ENCODE results near the gene HEPN1. TPM values are rescaled to one million over a fixed set of nuclear protein-coding genes. Genes with fewer than 3 reads are reported as not detected.

The HEPN1 gene
- not detected in 2 replicates for total RNA-seq (2021)
- not detected for Bru-seq, nascent RNA
- not detected for BruChase-seq, experiment 1, labeled RNA remaining after a 2-hour chase
- not detected for BruChase-seq, experiment 2, labeled RNA remaining after a 6-hour chase
- long read RNA-seq, result 0 reads

DNA sequence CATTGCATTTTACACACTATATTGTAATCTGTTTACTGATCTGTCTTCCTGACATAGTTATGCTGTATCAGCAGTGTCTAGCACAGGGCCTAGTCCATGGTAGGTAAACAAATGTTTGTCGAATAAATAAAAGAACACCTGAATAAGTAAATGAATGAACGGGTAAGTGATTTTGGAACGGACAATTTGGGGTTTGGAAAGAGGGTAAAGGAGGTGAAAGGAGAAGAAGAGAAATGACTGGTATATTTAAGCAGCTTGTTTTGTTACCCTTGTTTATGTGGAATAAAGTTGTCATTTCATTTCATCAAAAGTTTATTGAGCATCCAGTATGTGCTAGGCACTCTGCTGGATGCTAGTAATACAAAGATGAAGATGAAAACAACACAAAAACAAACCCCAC lies at the start of gene HEPN1:
Gene HEPN1 (plus strand): TSS at position 301 of the 400 bp plus-strand sequence.
- no TSS peak for BruUV-seq (replicated peaks)

GRCh38 chr11:124869331-124869730 lies 49.7 kb upstream of the HEPN1 start:
- no peak overlapping the region for H3K4me3 ChIP-seq (ENCODE audit: low read depth, low read length, poor library complexity, severe bottlenecking)
- BruUV-seq (replicated peaks), result no TSS peak
- H3K9me3 ChIP-seq (ENCODE audit: low read depth, low read length, poor library complexity, severe bottlenecking), result no peaks in the 10 kb centered on the region
- TF ChIP-seq EZH2 (IDR thresholded peaks at IDR 0.05; ENCODE audit: borderline replicate concordance, low read depth, low read length, poor library complexity, severe bottlenecking), result no peak
- TF ChIP-seq, protein P1, sequence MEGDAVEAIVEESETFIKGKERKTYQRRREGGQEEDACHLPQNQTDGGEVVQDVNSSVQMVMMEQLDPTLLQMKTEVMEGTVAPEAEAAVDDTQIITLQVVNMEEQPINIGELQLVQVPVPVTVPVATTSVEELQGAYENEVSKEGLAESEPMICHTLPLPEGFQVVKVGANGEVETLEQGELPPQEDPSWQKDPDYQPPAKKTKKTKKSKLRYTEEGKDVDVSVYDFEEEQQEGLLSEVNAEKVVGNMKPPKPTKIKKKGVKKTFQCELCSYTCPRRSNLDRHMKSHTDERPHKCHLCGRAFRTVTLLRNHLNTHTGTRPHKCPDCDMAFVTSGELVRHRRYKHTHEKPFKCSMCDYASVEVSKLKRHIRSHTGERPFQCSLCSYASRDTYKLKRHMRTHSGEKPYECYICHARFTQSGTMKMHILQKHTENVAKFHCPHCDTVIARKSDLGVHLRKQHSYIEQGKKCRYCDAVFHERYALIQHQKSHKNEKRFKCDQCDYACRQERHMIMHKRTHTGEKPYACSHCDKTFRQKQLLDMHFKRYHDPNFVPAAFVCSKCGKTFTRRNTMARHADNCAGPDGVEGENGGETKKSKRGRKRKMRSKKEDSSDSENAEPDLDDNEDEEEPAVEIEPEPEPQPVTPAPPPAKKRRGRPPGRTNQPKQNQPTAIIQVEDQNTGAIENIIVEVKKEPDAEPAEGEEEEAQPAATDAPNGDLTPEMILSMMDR (conservative IDR thresholded peaks at IDR 0.05; ENCODE audit: low read depth, low read length), result no peak
- intact Hi-C loops (cut with micrococcal nuclease; ENCODE audit: unreplicated experiment), result loop anchor here (10.0 kb wide), 1 partner anchor 465 kb away; no protein-coding TSS in a partner anchor
- CTCF ChIA-PET, result no interaction called here
- POLR2A ChIA-PET (ENCODE audit: low non-redundant PET), result no interaction called here
- no peaks in the 10 kb centered on the region for H3K36me3 ChIP-seq (ENCODE audit: insufficient read depth, low read length, poor library complexity, severe bottlenecking)
- DNase-seq (ENCODE audit: low spot score), result no peak
- H3K4me1 ChIP-seq (ENCODE audit: insufficient read depth, low read length, poor library complexity, severe bottlenecking), result peaks cover 8% of the 10 kb centered on the region
- H3K27me3 ChIP-seq (replicated peaks; ENCODE audit: insufficient read depth, low read depth, low read length, poor library complexity), result peaks cover 89% of the 10 kb centered on the region
- H3K27ac ChIP-seq (ENCODE audit: low read depth, low read length, poor library complexity, severe bottlenecking), result no peak overlapping the region

More for the DNA sequence above, at the start of gene HEPN1:
- Histone ChIP-seq H3K27me3 (replicated peaks; ENCODE audit: insufficient read depth, low read depth, low read length, poor library complexity) (no peaks in the 10 kb centered on the region), H3K4me1 (ENCODE audit: insufficient read depth, low read length, poor library complexity, severe bottlenecking) (no peaks in the 10 kb centered on the region), H3K4me3 (ENCODE audit: low read depth, low read length, poor library complexity, severe bottlenecking) (no peak within 1 kb of the TSS), H3K27ac (ENCODE audit: low read depth, low read length, poor library complexity, severe bottlenecking) (no peak within 1 kb of the TSS), H3K9me3 (ENCODE audit: low read depth, low read length, poor library complexity, severe bottlenecking) (no peaks in the 10 kb centered on the region), H3K36me3 (ENCODE audit: insufficient read depth, low read length, poor library complexity, severe bottlenecking) (no peaks in the 10 kb centered on the region)
- CTCF ChIA-PET, result no interaction called here
- POLR2A ChIA-PET (ENCODE audit: low non-redundant PET), result no interaction called here
- intact Hi-C loops (cut with micrococcal nuclease; ENCODE audit: unreplicated experiment), result no loop called here
- TF ChIP-seq EZH2 (IDR thresholded peaks at IDR 0.05; ENCODE audit: borderline replicate concordance, low read depth, low read length, poor library complexity, severe bottlenecking), result no peak
- TF ChIP-seq, protein P1 (conservative IDR thresholded peaks at IDR 0.05; ENCODE audit: low read depth, low read length), result no peak
- DNase-seq (ENCODE audit: low spot score), result no peak

DNA sequence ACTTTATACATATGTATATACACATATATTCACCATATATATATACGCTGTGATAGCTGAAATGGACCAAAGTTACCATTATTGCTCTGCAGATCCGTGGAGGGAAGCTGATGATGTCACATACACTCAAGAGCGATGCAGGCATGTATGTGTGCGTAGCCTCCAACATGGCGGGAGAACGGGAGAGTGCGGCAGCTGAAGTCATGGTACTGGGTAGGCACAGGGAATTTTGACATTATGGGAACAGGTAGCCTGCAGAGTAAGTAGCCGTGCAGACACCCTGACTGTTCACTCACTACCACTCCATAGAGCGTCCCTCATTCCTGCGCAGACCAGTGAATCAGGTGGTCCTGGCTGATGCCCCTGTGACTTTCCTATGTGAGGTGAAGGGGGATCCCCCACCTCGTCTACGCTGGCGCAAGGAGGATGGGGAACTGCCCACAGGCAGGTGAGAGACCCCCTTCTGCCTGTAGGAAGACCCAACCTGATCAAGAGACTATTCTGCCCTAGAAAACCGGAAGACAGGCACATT lies 49.1 kb upstream of the HEPN1 start:
- no peak overlapping the region for H3K27ac ChIP-seq (ENCODE audit: low read depth, low read length, poor library complexity, severe bottlenecking)
- no peak for DNase-seq (ENCODE audit: low spot score)
- H3K4me1 ChIP-seq (ENCODE audit: insufficient read depth, low read length, poor library complexity, severe bottlenecking), result peaks cover 8% of the 10 kb centered on the region
- TF ChIP-seq EZH2 (IDR thresholded peaks at IDR 0.05; ENCODE audit: borderline replicate concordance, low read depth, low read length, poor library complexity, severe bottlenecking), result no peak
- TF ChIP-seq, protein P1 (conservative IDR thresholded peaks at IDR 0.05; ENCODE audit: low read depth, low read length), result no peak
- no TSS peak for BruUV-seq (replicated peaks)
- no peaks in the 10 kb centered on the region for H3K36me3 ChIP-seq (ENCODE audit: insufficient read depth, low read length, poor library complexity, severe bottlenecking)
- H3K4me3 ChIP-seq (ENCODE audit: low read depth, low read length, poor library complexity, severe bottlenecking), result no peak overlapping the region
- H3K27me3 ChIP-seq (replicated peaks; ENCODE audit: insufficient read depth, low read depth, low read length, poor library complexity), result peaks cover 83% of the 10 kb centered on the region
- ChIA-PET CTCF (no interaction called here), POLR2A (ENCODE audit: low non-redundant PET) (no interaction called here)
- H3K9me3 ChIP-seq (ENCODE audit: low read depth, low read length, poor library complexity, severe bottlenecking), result no peaks in the 10 kb centered on the region
- intact Hi-C loops (cut with micrococcal nuclease; ENCODE audit: unreplicated experiment), result loop anchor here (10.0 kb wide), 1 partner anchor 465 kb away; no protein-coding TSS in a partner anchor

Measured in A673 (cell line).